IgD-negative memory B cell (primary cell): ENCODE data around the gene TLE6. TPM values are rescaled to one million over a fixed set of nuclear protein-coding genes. Genes with fewer than 3 reads are reported as not detected.
A peak's percentile ranks its signal among the peaks of the same experiment; 100 is the strongest.
"Not testable (repeated sequence)": the region's sequence is repeated elsewhere in the genome, so short reads cannot be mapped to it uniquely, and the experiment has no call there.

Experiments
- H3K27ac Mint-ChIP-seq, 3 donors: one replicate each; pipeline ENCODE4 v1.8.0; 2020 to 2022; ENCODE audit warnings: mild to moderate bottlenecking in 3 of 3, mixed read lengths in 3 of 3, moderate library complexity in 1 of 3
- H3K27me3 Mint-ChIP-seq: one replicate; pipeline ENCODE4 v1.8.0; 2021; ENCODE audit warnings: mixed read lengths
- H3K36me3 Mint-ChIP-seq: one replicate; pipeline ENCODE4 v1.8.0; 2020; ENCODE audit warnings: mild to moderate bottlenecking, mixed read lengths
- H3K4me1 Mint-ChIP-seq, 3 donors: one replicate each; pipeline ENCODE4 v1.8.0; 2020 to 2022; ENCODE audit warnings: mixed read lengths in 3 of 3, mild to moderate bottlenecking in 1 of 3
- H3K4me3 Mint-ChIP-seq, 4 donors: one replicate each; pipeline ENCODE4 v1.8.0; 2020 to 2022; ENCODE audit warnings: mild to moderate bottlenecking in 4 of 4, mixed read lengths in 4 of 4, moderate library complexity in 3 of 4
- H3K9me3 Mint-ChIP-seq, 3 donors: one replicate each; pipeline ENCODE4 v1.8.0; 2020 to 2021; ENCODE audit warnings: mixed read lengths in 3 of 3, mild to moderate bottlenecking in 1 of 3
- polyA plus RNA-seq: library from polyadenylated mRNA; unstranded; fragments of 300-500 nt; fragmentation: Illumina TruSeq; gene quantifications from one replicate; pipeline ENCODE4 v1.2.3, GENCODE V29; 2021

The TLE6 gene
- polyA plus RNA-seq, 1 donor from 2014 or later = 0.16 TPM

DNA sequence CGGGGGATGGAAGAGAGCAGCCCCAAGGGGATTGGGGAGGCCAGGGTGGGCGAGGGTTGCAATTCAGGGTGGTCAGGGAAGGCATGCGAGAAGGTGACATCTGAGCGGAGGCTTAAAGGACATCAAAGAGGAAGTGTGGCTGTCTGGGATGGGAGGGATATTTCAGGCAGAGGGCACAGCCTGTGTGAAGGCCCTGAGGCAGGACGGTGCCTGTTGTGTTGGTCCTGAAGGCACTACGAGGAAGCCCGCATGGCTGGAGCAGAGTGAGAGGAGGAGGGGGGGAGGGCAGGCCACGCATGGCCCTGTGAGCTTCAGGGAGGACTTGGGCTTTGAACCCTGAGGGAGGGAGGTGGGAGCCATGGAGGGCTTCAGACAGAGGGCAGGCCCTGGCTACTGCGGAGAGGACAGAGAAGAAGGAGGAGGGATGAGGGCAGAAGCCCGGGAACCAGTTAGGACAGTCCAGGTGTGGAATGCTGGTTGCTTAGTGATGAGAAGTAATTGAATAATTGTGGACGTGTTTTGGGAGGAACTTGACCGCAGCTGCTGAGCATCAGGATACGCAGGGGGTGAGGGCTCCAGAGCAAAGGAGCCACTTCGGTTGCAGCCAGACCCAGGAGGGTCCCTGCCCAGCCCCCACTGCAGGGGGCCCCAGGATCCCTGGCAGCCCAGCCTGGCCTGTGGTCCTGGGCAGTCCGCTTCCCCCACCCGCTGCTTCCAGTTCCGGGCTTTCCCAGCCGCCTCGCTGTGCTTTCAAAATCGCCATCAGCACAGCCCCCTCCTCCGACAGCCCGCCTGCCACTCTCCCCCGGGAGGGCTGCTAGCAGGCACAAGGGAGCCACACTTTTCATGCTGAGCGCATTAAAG is 6.2 kb downstream of the TLE6 start:
- H3K36me3 Mint-ChIP-seq = no peaks in the 10 kb centered on the region
- H3K27me3 Mint-ChIP-seq = peaks cover 18% of the 10 kb centered on the region
- peak overlapping the region in 2 of 4 donors; percentile 45 to 55 for H3K4me3 Mint-ChIP-seq
- peak overlapping the region in 1 of 3 donors; percentile 36 for H3K27ac Mint-ChIP-seq
- H3K9me3 Mint-ChIP-seq = no peaks in the 10 kb centered on the region
- H3K4me1 Mint-ChIP-seq = peaks cover 0 to 5% (median 3%) of the 10 kb centered on the region in 3 donors

DNA sequence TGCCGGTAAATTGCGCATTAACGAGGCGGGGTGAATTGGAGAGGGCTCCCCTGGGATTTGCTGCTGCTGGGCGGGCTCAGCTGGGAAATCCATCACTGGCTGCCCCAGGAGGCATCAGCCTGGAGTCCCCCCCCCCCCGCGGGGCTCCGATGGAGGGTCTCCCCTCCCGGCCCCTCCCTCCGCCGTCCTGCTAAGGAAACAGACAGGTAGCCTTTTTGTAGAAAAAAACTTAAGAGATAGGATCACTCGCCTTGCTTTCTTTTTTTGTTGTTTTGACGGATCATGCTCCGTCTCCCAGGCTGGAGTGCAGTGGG is 6.8 kb downstream of the TLE6 start:
- H3K4me3 Mint-ChIP-seq = no peak overlapping the region
- H3K27me3 Mint-ChIP-seq = peaks cover 20% of the 10 kb centered on the region

DNA sequence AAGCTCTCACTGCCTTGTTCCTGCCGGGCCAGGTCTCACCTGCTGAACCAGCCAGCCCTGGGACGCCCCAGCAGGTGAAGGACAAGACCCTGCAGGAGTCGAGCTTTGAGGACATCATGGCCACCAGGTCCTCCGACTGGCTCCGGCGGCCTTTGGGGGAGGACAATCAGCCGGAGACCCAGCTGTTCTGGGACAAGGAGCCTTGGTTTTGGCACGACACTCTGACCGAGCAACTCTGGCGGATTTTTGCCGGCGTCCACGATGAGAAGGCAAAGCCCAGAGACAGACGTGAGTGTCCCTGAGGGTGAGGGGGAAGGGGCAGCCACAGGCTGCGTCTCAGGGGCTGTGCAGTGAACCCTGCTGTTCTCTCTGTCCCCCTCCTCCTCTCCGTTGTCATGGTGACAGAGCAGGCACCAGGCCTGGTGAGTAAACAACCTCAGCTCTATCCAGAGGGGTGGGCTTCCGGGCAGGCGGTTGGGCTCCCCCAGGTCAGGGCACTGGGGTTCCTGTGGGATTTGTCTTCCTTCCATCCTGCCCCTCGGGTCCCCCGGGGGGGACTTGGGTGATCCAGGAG is 9.7 kb downstream of the TLE6 start:
- Mint-ChIP-seq H3K27ac (no peak overlapping the region), H3K9me3 (no peaks in the 10 kb centered on the region), H3K36me3 (no peaks in the 10 kb centered on the region), H3K4me3 (no peak overlapping the region), H3K4me1 (peaks cover 0 to 5% (median 3%) of the 10 kb centered on the region in 3 donors), H3K27me3 (peaks cover 13% of the 10 kb centered on the region)

More for the DNA sequence above, 6.8 kb downstream of the TLE6 start:
- Mint-ChIP-seq H3K4me1 (peaks cover 0 to 5% (median 3%) of the 10 kb centered on the region in 3 donors), H3K36me3 (no peaks in the 10 kb centered on the region), H3K9me3 (no peaks in the 10 kb centered on the region), H3K27ac (no peak overlapping the region)

DNA sequence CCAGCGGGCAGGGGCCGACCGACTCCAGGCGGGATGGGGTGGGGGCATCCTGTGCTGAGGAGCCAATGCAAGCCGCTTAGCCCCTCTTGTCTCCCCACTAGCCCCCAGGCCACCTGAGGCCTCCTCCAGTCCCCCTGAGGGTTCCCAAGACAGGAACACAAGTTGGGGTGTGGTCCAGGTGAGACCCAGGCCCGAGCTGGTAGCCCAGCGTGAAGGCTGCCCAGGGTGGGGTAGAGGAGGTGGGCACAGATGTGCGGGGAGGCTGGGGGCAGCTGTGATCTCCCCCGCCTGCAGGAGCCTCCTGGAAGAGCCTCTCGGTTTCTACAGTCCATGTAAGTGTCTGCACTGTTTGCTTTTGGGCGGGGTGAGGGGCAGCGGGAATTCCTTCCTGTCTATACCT is 10.4 kb downstream of the TLE6 start:
- Mint-ChIP-seq H3K4me1 (peaks cover 0 to 5% (median 3%) of the 10 kb centered on the region in 3 donors), H3K27me3 (peaks cover 13% of the 10 kb centered on the region), H3K9me3 (no peaks in the 10 kb centered on the region), H3K4me3 (no peak overlapping the region), H3K27ac (no peak overlapping the region), H3K36me3 (no peaks in the 10 kb centered on the region)

DNA sequence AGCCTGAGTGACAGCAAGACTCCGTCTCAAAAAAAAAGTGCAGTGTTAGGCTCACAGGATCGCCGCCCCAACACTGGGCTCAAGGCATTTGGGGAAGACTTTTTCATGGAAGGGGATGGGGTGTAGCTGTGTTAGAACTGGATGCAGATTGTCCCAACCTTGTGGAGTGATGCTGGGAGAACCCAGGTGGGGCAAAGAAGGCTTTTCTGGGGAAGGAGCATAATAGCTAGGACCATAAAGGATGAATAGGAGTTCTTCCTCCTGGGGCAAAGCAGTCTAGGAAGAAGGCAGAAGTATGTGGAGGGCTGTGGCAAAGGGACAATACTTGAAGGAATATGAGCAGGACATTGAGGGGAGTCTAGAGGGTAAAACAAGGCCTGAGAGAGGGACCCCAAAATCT is 11.2 kb downstream of the TLE6 start:
- Mint-ChIP-seq H3K36me3 (no peaks in the 10 kb centered on the region), H3K4me1 (peaks cover 0 to 2% (median 0%) of the 10 kb centered on the region in 3 donors), H3K9me3 (no peaks in the 10 kb centered on the region), H3K4me3 (no peak overlapping the region), H3K27ac (no peak overlapping the region), H3K27me3 (peaks cover 6% of the 10 kb centered on the region)

DNA sequence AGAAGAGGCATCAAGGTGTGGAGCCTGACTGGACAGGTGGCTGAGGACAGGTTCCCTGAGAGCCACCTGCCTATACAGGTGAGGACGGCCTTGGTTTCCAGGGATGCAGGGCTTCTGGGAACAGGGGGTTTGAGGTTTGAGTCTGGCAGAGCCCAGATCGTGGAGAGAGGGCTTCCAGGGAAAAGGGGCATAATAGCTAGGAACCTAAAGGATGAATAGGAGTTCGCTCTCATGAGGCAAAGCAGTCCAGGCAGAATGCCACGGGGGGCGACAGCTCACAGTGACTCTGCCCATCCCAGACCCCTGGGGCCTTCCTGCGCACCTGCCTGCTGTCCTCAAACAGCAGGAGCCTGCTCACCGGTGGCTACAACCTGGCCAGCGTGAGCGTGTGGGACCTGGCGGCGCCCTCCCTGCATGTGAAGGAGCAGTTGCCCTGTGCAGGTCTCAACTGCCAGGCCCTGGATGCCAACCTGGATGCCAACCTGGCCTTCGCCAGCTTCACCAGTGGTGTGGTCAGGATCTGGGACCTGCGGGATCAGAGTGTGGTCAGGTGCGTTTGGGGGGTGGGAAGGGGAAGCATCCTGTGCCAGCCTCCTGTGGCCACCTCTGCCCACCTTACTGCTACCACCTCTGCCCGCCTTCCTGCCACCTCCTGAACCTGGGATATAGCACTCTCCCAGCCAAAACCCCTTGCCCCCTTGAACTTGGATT is 12.0 kb downstream of the TLE6 start:
- peaks cover 4% of the 10 kb centered on the region for H3K27me3 Mint-ChIP-seq
- H3K27ac Mint-ChIP-seq = no peak overlapping the region
- no peak overlapping the region for H3K4me3 Mint-ChIP-seq
- H3K4me1 Mint-ChIP-seq = no peaks in the 10 kb centered on the region
- H3K9me3 Mint-ChIP-seq = no peaks in the 10 kb centered on the region
- no peaks in the 10 kb centered on the region for H3K36me3 Mint-ChIP-seq

DNA sequence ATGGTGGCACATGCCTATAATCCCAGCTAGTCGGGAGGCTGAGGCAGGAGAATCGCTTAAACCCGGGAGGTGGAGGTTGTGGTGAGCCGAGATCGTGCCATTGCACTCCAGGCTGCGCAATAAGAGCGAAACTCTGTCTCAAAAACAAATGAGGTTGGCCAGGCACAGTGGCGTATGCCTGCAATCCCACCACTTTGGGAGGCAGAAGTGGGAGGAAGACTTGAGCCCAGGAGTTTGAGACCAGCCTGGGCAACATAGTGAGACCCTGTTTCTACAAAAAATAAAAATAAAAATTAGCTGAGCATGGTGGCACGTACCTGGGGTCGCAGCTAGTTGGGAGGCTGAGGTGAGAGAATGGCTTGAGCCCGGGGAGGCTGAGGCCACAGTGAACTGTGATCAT is 15.0 kb downstream of the TLE6 start:
- not testable (repeated sequence) for H3K4me3 Mint-ChIP-seq, H3K27ac Mint-ChIP-seq, H3K9me3 Mint-ChIP-seq, H3K36me3 Mint-ChIP-seq, H3K4me1 Mint-ChIP-seq, H3K27me3 Mint-ChIP-seq

DNA sequence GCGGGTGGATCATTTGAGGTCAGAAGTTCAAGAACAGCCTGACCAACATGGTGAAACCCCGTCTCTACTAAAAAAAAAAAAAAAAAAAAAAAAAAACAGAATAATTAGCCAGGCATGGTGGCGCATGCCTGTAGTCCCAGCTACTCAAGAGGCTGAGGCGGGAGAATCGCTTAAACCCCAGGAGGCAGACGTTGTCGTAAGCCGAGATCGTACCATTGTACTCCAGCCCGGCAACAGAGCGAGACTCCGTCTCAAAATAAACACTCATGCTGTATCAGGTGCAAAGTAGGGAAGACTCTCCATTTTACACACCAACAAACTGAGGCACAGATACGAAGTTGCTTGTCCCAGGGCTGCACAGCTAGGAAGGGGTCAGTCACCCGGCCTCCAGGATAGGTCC is 15.6 kb downstream of the TLE6 start:
- Mint-ChIP-seq H3K27ac (no peak overlapping the region), H3K4me1 (no peaks in the 10 kb centered on the region), H3K27me3 (peaks cover 9% of the 10 kb centered on the region), H3K4me3 (no peak overlapping the region), H3K9me3 (no peaks in the 10 kb centered on the region), H3K36me3 (no peaks in the 10 kb centered on the region)

DNA sequence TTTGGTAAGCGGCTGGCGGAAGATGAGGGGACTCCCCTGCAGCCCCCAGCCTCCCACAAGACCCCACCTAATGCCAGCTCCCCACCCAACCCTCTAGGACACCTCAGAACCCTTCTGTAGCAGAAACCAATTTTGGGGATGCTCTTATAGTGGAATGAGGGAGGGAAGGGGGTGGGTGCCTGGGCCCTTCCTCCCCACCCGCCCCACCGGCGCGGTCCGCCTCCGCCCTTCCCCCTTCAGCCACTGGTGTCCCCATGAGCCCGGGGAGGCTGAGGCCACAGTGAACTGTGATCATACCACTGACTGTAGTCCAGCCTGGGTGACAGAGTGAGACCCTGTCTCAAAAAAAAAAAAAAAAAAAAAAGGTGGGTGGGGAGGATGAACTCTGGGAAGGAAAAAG is 16.2 kb downstream of the TLE6 start:
- no peak overlapping the region for H3K27ac Mint-ChIP-seq
- H3K4me1 Mint-ChIP-seq = no peaks in the 10 kb centered on the region
- H3K9me3 Mint-ChIP-seq = no peaks in the 10 kb centered on the region
- no peaks in the 10 kb centered on the region for H3K36me3 Mint-ChIP-seq
- H3K4me3 Mint-ChIP-seq = no peak overlapping the region
- H3K27me3 Mint-ChIP-seq = peaks cover 8% of the 10 kb centered on the region

DNA sequence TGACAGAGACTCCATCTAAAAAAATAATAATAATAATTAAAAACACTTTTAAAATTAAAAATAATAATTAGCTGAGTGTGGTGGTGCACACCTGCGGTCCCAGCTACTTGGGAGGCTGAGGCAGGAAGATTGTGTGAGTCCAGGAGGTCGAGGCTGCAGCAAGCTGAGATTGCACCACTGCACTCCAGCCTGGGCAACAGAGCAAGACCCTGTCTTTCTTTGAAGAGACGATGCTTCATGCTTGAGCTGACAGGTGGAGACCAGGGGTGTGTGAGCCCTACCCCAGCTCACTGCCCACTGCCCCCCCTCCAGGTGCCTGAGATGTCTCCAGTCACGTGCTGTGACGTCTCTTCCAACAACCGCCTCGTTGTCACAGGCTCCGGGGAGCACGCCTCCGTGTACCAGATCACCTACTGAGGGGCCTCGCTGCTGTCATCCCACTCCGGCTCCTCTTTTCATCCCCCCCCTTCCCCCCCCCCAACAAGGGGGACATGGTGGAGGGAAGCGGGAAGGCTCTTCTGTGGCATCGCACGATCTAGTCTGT is 17.3 kb downstream of the TLE6 start:
- Mint-ChIP-seq H3K9me3 (no peaks in the 10 kb centered on the region), H3K36me3 (no peaks in the 10 kb centered on the region), H3K4me3 (no peak overlapping the region), H3K27ac (no peak overlapping the region), H3K4me1 (no peaks in the 10 kb centered on the region), H3K27me3 (peaks cover 7% of the 10 kb centered on the region)

DNA sequence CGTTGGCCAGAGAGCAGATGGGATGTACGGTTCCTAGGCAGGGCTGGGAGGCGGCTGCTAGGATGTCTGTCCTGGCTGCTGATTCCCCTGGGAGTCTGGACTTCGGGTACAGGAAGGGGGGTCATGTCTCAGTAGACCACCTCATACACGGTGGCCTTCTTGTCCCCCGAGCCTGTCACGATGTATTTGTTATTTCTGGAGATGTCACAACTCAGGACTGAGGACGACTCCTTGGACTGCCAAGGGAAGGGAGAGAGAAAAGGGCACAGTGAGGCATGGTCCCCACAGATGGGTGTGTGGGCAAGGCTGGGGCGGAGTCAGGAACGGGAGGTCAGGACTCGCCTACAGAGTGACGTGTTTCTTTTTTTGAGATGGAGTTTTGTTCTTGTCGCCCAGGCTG is 20.4 kb downstream of the TLE6 start:
- H3K27me3 Mint-ChIP-seq = peaks cover 7% of the 10 kb centered on the region
- H3K9me3 Mint-ChIP-seq = no peaks in the 10 kb centered on the region
- H3K4me1 Mint-ChIP-seq = no peaks in the 10 kb centered on the region
- H3K27ac Mint-ChIP-seq = no peak overlapping the region
- H3K4me3 Mint-ChIP-seq = no peak overlapping the region
- no peaks in the 10 kb centered on the region for H3K36me3 Mint-ChIP-seq

DNA sequence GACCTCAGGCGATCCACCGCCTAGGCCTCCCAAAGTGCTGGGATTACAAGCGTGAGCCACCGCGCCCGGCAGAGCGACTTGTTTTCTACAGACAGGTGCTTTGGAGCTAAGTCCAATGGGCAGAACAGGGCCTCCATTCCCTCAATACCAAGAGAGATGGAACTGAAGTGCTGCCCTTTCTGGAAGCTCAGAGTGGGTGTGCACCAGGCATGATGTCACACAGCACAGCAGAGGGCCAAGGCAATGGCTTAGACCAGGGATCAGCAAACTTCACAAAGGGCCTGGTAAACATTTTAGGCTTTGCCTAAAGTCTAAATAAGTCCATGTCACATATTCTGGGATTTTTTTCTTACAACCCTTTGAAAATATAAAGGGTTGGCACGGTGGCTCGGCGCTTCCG is 21.3 kb downstream of the TLE6 start:
- no peaks in the 10 kb centered on the region for H3K4me1 Mint-ChIP-seq
- H3K36me3 Mint-ChIP-seq = no peaks in the 10 kb centered on the region
- peak overlapping the region in 1 of 3 donors; percentile 80 for H3K27ac Mint-ChIP-seq
- no peaks in the 10 kb centered on the region for H3K9me3 Mint-ChIP-seq
- H3K27me3 Mint-ChIP-seq = peaks cover 7% of the 10 kb centered on the region
- no peak overlapping the region for H3K4me3 Mint-ChIP-seq

DNA sequence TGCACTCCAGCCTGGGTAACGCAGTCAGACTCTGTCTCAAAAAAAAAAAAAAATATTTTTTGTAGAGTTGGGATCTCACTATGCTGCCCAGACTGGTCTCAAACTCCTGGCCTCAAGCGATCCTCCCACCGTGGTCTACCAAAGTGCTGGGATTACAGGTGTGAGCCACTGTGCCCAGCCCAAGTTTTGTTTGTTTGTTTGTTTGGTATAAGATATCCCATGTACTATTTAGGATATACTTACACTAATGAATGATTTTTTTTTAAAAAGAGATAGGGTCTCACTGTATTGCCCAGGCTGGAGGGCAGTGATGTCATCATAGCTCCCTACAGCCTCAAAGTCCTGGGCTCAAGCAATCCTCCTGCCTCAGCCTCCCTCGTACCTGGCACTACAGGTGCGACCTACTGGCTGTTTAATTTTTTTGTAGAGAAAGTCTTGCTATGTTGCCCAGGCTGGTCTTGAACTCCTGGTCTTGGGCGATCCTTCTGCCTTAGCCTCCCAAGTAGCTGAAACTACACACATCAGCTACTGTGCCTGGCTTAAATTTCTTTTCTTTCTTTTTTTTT is 24.0 kb downstream of the TLE6 start:
- Mint-ChIP-seq H3K9me3 (no peaks in the 10 kb centered on the region), H3K4me1 (no peaks in the 10 kb centered on the region), H3K27me3 (peaks cover 7% of the 10 kb centered on the region), H3K4me3 (no peak overlapping the region), H3K27ac (no peak overlapping the region), H3K36me3 (peaks cover 2% of the 10 kb centered on the region)

DNA sequence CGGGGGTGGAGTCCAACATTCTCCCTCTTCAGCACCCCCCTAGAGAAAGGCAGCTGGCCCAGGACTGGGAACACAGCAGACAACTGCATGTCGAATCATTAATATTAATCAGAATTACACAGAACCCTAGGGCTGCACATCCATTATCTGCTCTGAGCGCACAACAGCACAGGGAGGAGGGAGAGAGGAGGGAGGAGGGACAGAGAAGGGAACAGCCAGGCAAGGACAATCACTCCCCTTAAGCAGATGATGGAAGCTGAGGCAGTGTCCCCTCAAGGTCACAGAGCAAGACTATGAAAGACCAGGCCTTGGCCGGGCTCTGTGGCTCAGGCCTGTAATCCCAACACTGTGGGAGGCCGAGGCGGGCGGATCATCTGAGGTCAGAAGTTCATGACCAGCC is 25.7 kb downstream of the TLE6 start:
- peaks cover 0 to under 1% (median 0%) of the 10 kb centered on the region in 3 donors for H3K4me1 Mint-ChIP-seq
- H3K36me3 Mint-ChIP-seq = peaks cover 2% of the 10 kb centered on the region
- no peak overlapping the region for H3K27ac Mint-ChIP-seq
- no peak overlapping the region for H3K4me3 Mint-ChIP-seq
- no peaks in the 10 kb centered on the region for H3K27me3 Mint-ChIP-seq
- no peaks in the 10 kb centered on the region for H3K9me3 Mint-ChIP-seq

DNA sequence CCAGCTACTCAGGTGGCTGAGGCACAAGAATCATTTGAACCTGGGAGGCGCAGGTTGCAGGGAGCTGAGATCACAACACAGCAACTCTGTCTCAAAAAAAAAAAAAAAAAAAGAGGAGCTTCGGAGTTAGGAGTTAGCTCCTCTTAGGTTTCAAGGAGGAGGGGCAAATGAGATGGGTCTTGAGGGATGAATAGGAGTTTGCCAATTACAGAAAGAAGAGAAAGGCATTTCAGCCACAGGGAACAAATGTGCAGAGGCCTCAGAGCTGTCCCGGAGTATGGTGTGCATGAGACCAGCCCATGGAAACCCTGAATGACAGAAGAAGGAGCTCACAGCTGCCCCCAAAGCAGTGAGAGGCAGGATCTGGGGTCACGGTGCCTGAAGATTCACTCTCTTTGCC is 27.2 kb downstream of the TLE6 start:
- Mint-ChIP-seq H3K9me3 (no peaks in the 10 kb centered on the region), H3K27me3 (no peaks in the 10 kb centered on the region), H3K4me1 (peaks cover 0 to 2% (median 0%) of the 10 kb centered on the region in 3 donors), H3K36me3 (peaks cover 2% of the 10 kb centered on the region), H3K4me3 (no peak overlapping the region), H3K27ac (no peak overlapping the region)
